Measurements from ENCODE around the gene NPAS2.

The NPAS2 gene, protein sequence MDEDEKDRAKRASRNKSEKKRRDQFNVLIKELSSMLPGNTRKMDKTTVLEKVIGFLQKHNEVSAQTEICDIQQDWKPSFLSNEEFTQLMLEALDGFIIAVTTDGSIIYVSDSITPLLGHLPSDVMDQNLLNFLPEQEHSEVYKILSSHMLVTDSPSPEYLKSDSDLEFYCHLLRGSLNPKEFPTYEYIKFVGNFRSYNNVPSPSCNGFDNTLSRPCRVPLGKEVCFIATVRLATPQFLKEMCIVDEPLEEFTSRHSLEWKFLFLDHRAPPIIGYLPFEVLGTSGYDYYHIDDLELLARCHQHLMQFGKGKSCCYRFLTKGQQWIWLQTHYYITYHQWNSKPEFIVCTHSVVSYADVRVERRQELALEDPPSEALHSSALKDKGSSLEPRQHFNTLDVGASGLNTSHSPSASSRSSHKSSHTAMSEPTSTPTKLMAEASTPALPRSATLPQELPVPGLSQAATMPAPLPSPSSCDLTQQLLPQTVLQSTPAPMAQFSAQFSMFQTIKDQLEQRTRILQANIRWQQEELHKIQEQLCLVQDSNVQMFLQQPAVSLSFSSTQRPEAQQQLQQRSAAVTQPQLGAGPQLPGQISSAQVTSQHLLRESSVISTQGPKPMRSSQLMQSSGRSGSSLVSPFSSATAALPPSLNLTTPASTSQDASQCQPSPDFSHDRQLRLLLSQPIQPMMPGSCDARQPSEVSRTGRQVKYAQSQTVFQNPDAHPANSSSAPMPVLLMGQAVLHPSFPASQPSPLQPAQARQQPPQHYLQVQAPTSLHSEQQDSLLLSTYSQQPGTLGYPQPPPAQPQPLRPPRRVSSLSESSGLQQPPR

DNA sequence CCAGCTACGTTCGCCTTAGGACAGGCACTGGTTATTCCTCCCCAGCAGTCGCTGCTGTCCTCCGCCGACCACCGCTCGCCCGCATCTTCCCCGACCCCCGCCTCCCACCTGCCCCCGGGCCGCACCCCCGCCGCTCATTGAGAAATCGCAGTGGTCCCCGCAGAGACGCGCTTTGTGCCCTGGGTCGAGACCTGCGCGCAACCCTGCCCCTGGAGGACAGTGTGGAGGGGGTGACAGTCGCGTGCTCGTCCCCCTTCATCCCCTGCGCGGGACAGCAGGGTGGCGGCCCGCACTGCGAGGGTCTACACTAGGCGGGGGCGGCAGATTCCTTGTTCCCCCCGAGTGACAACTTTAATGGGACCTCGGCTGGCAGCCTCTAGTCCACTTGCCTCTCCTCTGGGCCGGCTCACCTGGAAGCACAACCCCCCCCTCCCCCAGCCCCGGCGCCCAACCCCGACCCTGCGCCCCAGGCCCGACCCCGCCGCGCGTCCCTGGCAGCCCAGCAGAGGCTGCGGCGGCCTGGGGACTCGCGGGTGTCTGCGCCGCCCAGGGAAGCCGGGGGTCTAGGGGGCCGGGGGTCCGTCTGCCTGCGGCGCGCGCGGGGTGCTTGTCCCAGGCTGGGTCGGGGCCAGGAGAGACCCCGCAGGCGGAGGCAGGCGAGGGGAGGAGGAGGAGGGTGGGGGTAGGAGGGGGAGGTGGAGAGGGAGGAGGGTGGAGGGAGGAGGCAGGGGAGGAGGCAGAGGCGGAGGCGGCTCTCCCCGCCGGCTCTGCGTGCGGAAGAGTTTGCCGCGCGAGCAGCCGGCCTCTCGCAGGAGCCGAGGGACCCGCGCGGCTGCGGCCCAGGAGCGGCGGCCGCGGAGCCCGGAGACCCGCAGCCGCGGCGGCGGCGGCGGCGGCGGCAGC lies at the start of gene NPAS2:
TSS of gene NPAS2 (plus strand) at position 770 of the 903 bp plus-strand sequence. CDS start 84,616 bp downstream, outside the sequence.
- DNase-seq (ENCODE audit: low read depth in 2 of 2): no peak

DNA sequence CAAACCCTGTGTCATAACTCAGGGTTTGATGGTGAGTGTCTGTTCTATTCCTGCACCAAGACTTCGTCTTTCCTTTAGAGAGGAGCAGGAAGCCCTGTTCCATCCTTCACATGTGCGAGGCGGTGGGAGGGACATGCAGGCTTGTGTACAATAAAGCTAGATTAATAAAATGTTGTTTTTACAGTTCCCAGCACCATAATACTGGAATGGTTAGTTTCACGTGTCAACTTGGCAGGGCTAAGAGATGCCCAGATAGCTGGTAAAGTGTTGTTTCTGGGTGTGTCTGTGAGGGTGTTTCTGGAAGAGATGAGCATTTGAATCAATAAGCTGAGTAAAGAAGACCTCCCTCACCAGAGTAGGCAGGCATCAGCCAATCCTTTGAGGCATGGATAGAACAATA lies 48.8 kb upstream of the NPAS2 start:
- DNase-seq (ENCODE audit: low read depth in 2 of 2): no peak

DNA sequence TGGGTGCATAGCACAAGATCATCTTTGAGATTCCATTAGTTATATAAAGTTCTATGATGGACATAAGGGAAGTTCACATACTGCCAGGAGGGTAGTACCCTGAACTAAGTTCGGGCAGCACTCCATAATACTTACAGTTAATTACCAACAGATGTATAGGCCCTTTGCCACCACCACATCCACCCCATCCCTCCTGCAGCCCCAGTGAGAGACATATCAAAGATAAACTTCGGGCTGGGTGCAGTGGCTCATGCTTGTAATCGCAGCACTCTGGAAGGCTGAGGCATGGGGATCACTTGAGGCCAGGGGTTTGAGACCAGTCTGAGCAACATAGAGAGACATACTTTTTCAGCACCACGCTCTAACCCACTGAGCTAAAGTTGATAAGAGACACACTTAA lies 46.4 kb upstream of the NPAS2 start:
- no peak for DNase-seq (ENCODE audit: low read depth in 2 of 2)

DNA sequence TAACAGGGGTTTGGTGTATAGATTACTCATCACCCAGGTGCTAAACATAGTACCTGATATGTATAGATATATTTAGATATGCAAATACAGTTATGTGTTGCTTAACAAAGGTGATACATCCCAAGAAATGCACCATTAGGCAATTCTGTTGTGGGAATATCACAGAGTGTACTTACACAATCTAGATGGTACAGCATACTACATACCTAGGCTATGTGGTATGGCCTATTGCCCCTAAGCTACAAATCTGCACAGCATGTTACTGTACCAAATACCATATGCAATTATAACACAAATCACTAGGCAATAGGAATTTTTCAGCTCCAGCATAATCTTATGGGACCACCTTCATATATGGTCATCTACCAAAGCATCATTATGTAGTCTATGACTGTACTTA lies 43.5 kb upstream of the NPAS2 start:
- DNase-seq (ENCODE audit: low read depth in 2 of 2): no peak

DNA sequence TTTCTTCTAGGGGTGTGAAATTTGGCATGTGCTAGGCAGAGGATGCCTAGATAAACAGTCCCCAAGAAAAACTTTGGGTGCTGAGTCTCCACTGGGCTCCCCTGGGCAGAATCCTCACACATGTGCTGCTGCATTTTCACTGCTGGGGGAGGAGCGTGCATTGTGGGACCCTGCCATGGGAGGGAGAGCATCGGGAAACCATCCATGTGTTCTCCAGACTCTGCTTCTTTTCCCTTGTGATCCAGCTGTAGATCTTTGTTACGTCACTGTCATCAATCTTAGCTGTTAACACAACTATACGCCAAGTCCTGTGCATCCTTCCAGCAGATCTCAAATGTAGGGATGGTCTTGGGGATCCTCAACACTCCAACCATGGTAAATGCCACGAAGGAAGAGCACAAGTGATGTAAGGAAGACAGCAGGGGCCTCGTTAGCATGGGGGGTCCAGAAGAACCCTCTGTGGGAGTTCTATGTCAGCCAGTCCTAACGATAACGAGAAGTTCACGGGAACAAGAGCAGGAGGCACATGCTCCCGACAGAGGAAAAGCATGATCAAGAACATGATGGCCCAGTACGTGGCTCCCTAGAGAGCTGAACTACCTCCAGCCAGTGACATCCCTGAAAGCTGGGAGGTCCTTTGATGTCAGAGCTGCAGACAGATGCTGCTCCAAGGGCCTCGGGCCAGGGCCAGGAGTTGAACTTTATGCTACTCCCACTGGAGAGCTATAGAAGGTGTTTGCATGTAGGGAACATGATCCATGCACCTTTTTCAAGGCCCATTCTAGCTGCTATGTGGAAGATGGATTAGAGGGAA lies 41.1 kb upstream of the NPAS2 start:
- DNase-seq (ENCODE audit: low read depth in 2 of 2): no peak

DNA sequence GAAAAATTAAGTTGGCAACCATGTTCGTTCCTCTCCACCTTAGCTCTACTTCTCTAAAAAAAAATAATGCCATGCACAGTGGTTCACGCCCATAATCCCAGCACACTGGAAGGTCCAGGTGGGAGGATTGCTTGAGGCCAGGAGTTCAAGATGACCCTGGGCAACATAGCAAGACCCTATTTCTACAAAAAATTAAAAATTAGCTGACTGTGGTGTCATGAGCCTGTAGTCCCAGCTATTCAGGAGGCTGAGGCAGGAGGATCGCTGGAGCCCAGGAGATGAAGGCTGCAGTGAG lies 40.1 kb upstream of the NPAS2 start:
- no peak for DNase-seq (ENCODE audit: low read depth in 2 of 2)

DNA sequence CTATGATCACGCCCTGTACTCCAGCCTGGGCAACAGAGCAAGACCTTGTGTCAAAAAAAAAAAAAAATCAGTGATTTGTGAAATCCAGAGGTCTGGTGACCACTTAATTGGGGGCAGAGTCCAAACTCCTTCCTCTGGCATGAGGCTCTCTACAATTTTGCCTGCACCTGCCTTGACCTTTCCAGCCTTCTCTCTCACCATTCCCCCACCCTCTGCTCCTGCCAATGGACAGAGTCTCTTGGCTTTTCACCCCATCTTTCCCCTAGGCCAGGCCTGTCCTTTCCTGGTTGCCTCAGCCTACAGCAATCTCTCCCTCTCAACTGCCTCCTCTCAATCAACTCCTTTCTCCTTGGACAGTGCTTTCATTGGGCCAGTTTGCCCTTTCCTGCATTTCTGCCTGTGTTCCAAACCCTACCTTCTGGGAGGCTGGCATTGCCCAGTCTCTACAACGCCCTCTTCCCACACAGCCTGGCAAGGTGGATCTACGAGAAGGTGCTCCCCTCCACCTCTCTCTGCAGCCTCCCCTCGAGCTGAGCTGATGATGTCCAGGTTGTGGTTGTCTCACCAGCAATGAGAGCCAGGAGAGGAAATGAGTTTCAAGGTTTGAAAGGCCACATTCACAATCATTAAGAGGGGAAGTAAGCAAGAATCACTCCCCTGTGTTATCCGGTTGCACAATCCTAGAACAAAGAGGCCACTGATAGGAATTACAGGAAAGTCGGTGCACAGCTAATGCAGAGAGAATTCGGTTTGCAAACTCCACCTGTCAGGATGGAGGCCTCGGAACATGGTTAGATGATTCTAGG lies 39.5 kb upstream of the NPAS2 start:
- no peak for DNase-seq (ENCODE audit: low read depth in 2 of 2)

DNA sequence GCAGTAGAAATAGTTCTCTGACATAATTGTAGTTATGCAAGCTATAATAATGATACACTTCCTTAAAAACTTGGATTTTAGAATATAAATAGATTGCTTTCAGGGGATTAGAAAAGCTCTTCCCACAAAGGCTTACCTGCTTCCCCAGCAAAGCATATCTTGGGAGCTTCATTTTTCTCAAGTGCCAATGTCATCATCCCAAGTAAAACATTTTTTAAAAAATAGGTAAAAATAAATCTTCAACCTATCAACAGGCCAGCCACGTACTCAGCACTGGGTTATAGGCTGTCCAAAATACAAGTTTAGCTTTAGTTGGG lies 39.0 kb upstream of the NPAS2 start:
- DNase-seq (ENCODE audit: low read depth in 2 of 2): no peak

DNA sequence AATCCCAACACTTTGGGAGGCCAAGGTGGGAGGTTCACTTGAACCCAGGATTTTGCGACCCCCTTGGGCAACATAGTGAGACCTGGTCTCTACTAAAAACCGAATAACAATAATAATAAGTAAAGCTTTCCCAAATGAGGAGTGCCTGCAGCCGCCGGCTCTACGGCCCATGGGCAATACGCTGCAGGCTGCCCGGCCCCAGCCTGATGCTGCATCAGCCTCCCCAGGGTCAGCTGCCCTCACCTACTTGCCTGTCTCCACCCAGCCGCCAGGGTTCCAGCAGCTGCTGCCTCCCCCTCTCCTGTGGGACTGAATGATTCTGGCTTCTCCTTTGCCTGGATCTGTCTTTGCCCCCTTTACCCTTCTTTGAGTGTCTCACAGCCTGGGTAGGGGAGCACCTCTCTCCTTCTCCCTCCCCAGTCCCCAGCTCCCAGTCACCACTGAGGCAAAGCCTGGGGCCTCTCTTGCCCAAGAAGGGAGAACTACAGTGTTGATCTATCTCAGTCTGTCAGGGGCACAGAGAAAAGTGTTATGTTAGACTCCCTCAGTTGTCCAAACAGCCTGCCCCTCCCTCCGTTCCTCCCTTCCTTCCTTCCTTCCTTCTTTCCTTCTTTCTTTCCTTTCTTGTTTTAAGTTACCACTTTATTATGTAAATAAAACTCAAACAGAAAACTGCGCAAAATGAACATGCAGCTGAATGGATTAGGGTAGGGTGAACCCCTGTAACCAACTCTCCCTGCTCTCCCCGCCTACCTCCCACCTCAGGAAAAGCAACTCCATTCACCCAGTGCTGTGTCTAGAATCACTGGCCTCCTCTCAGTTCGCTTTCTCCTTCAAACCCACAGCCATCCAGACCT lies 38.2 kb upstream of the NPAS2 start:
- DNase-seq (ENCODE audit: low read depth in 2 of 2): no peak

DNA sequence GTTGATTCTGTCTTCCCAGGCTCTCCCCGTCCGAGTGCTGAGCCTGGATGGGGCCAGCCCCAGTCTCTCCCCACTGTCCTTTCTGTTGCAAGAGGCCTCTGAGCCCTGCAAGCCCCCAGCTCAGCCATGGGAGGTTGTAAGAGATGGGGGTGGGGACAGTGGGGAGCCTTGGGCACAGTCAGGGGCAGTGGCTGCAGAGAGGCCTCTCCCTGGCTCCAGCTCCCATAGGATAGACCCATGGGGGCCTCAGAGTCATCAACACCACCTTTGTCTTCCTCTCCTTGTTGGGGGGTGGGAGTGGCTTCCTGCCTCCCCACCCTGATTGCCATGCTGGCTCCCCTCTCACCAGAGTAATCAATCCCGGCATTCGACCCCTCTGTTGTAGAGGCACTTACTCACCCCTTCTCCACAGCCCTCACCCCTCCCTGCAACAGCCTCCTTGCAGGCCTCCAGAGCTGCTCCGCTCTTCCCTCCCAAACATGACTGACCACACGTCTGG lies 37.5 kb upstream of the NPAS2 start:
- DNase-seq (ENCODE audit: low read depth in 2 of 2): no peak

DNA sequence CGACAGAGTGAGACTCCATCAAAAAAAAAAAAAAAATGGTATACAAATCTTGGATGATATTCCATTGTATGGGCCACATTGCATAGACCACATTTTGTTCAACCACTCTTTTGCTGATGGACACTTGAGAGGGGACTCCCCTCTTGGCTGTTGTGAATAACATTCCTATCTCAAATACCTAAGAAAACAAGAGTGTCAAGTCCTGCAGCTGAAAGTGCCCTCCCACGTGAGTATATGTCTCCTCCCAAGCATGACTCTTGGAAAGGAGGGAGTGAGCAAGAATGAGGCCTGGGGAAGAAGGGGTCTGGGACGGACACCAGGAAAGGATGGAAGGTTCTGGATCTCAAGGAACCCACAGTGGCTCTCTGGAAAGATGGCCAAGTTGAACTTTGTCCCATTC lies 36.0 kb upstream of the NPAS2 start:
- DNase-seq (ENCODE audit: low read depth in 2 of 2): no peak

DNA sequence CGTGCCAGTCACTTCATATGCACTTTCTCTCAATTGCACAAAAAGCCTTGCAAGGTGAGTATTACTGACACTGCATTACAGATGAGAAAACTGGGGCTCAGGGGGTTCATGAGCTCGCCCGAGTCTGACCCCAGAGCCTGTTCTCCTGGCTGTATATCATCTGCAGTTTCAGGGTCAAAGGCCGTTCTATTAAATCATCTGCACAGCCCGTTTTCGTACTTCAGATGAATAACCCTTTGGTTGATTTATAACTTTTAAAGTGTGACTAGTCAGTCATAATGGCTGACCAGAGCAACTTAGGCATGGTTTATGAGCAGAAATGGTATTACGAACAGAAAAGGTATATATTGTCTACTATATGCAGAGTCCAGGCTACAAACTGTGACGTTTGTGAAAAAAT lies 35.3 kb upstream of the NPAS2 start:
- no peak for DNase-seq (ENCODE audit: low read depth in 2 of 2)

DNA sequence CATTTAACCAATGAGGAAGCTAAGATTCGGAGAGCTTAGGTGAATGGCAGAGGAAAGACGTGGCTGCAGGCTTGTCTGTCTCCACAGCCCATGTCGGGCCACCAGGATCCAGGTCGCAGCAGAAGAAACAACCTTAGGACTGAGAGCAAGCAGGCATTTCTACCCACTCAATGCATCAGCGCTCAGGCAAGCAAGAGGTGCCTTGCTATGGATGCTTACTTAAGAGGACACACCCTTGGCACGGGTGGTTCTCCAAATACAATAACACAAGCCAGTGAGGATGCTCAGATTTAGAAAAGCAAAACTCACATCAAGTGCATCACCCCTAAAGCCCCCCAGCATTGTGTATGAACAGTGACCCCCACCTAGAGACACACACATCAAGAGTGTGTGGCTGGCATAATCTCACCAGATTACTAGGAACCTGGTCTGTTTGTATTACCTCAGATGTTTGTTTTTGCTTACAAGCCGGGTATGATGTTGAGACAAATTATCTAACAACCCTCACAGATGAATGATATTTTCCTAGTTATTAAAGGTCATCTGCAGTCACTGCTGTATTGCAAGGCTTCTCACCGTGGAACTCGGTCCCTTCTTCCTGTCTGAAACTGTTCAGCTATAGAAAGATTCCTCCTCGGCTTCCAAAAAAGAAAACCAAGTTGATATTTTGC lies 34.2 kb upstream of the NPAS2 start:
- DNase-seq (ENCODE audit: low read depth in 2 of 2): no peak

DNA sequence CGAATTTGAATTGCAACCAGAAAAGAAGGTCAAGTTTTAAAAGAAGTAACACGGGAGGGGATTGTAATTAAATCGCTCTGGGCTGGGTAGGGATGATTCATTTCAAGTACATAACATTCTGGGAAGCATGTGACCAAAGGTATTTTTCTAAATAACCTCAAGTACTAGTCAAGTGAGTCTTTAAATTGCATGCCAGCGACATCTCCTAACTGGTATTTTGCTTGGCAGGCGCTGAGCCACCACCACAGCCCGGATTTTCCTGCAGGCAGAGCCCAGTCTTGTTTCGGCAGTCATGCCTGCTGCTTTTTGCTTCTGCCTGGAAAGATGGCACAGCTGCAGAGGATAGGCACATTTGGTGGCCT lies 33.7 kb upstream of the NPAS2 start:
- DNase-seq (ENCODE audit: low read depth in 2 of 2): no peak

DNA sequence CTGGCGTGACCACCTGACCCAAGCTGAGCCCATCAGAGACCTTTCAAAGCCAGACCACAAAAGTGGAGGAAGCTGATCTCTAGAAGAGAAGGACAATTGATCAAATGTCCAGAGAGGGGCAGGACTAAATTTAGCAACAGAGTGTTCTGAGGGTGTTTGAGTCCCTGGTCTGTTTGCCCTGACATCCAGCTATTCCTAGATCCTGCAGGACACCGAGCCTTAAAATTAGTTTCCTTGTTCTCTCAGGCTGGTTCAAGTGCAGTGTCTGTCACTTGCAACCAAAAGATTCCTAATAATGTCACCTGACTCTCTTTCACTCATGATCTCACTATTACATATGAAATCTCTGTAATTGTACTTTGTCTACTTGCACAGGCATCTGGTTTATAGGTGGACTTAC lies 33.0 kb upstream of the NPAS2 start:
- DNase-seq (ENCODE audit: low read depth in 2 of 2): no peak

DNA sequence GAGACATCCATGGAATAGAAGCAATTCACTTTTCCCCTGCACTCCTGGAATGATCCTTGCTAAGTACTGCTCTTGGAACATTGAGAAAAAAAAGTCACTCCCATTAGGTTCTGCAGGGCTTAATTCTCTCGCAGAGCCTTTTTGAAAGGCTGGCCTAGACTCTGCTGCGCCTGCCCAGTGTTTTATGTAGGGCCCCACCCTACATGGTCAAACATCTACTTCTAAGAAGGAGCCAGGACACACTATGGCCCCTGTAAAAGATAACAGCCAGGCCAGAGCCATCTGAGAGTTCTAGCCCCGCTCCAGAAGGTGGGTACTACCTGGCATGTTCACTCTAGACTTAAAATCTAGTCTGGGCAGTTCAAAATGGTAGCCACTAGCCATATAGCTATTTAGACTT lies 30.6 kb upstream of the NPAS2 start:
- no peak for DNase-seq (ENCODE audit: low read depth in 2 of 2)

DNA sequence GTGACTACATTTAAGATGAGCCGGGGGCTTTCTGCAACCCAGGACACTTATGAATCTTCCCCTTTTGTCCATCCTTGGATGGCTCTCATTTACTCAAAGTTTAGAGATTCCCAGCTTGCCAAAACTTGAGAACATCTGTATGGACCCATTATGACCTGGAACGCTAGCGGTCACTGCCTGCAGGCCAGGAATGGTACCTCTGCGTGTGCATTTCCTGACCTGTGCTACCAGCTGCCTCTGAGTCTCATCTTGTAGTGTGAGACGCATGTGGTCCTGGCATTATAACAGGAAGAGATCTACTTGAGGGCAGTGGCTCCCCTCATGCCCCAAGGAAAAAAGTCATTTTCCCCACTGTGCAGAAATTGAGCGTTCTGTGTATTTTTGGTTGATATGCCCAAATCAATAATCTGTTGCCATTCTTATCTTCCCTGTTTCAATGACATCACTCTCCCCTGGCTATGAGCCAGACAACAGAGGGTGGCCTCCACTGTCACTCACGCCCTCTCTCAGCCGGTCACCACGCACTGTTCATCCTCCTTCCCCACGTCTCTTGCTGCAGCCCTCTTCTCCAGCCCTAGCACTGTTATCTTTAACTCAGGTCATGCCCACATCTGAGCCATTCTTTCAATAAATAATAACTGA lies 28.5 kb upstream of the NPAS2 start:
- no peak for DNase-seq (ENCODE audit: low read depth in 2 of 2)

DNA sequence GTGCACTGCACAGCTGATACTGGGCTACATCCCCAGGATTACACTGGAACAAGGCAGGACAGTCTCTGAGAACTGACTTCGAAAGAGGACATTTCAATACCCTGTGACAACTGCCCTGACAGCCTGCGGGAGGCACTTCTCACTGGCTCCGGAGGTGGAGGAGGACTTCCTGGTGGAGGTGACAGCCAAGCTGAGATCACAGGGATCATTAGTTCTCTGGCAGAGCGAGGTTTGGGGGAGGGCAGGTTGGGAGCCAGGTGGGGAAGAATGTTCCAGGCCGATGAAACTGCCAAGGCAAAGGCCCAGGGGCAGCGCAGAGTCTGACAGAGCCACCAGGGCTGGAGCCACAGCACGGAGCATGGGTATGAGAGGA lies 28.0 kb upstream of the NPAS2 start:
- no peak for DNase-seq (ENCODE audit: low read depth in 2 of 2)

DNA sequence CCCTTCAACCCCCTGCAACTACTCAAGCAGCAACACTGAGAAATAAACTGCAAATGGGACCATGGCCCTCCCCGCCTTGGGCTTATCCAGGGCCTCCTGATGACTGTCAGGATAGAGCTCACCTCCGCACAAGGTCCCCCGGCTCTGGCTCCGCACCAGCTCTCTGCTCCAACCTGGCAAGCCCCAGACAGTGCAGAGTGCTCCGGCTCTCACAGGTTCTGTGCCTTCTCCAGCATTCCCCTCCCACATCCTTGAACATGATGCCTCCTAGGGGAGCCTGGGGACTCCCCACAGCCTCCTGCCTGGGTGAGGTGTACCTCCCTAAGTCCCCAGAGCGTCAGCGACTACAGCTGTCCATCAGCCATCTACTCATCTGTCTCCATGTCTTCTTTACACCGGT lies 26.7 kb upstream of the NPAS2 start:
- no peak for DNase-seq (ENCODE audit: low read depth in 2 of 2)
